Thymus (tissue), 11 donors: ENCODE measurements around the gene NLRP14. TPM values are rescaled to one million over a fixed set of nuclear protein-coding genes. Genes with fewer than 3 reads are reported as not detected.

ENCODE experiments used
- DNase-seq, 9 donors: peaks; one replicate each; pipeline ENCODE4 v3.0.0-alpha.2; 2013; ENCODE audit warnings: low spot score in 9 of 9, low read depth in 6 of 9, missing footprints in 1 of 9
- H3K27ac ChIP-seq, 2 donors: one replicate each; pipeline ENCODE4 v1.5.1; 2013; ENCODE audit warnings: control low read depth in 1 of 2, low read depth in 1 of 2, low read length in 1 of 2, mild to moderate bottlenecking in 1 of 2, moderate library complexity in 1 of 2
- H3K27me3 ChIP-seq, 2 donors: one replicate each; pipeline ENCODE4 v1.5.1; 2013; ENCODE audit warnings: low read length in 1 of 2; ENCODE audit not compliant: control insufficient read depth in 2 of 2, insufficient read depth in 1 of 2
- H3K36me3 ChIP-seq, 2 donors: one replicate each; pipeline ENCODE4 v1.5.1; 2013; ENCODE audit warnings: low read length in 1 of 2, mild to moderate bottlenecking in 1 of 2, moderate library complexity in 1 of 2; ENCODE audit not compliant: control insufficient read depth in 2 of 2, insufficient read depth in 2 of 2
- H3K4me1 ChIP-seq, 2 donors: one replicate each; pipeline ENCODE4 v1.5.1; 2013; ENCODE audit warnings: low read length in 2 of 2; ENCODE audit not compliant: control insufficient read depth in 2 of 2, insufficient read depth in 2 of 2
- H3K4me3 ChIP-seq, 2 donors: one replicate each; pipeline ENCODE4 v1.5.1; 2013; ENCODE audit warnings: low read length in 2 of 2, control low read depth in 1 of 2, mild to moderate bottlenecking in 1 of 2
- H3K9me3 ChIP-seq, 2 donors: one replicate each; pipeline ENCODE4 v1.5.1; 2013; ENCODE audit warnings: low read length in 1 of 2, mild to moderate bottlenecking in 1 of 2; ENCODE audit not compliant: control insufficient read depth in 2 of 2, insufficient read depth in 1 of 2
- WGBS: extraction: QIAGEN DNeasy Blood & Tissue Kit; methylation state at CpG from one replicate; pipeline ENCODE4 v1.1.7; 2013; 5-methylcytosine and 5-hydroxymethylcytosine counted together
- polyA plus RNA-seq: library from polyadenylated mRNA; stranded (reverse); fragments of 200-250 nt; gene quantifications from one replicate; pipeline ENCODE4 v1.2.3, GENCODE V29; 2013
- total RNA-seq: library from RNA; stranded (reverse); fragments of 120-200 nt; gene quantifications from one replicate; pipeline ENCODE4 v1.2.4, GENCODE V29; 2013
- donor health status: healthy.

Gene NLRP14
- total and polyA plus RNA-seq, 2 donors = 0.09 to 0.94 TPM

- H3K4me1 ChIP-seq = no peaks in the 10 kb centered on the region
- no peaks in the 10 kb centered on the region for H3K9me3 ChIP-seq
- DNase-seq = peak in 1 of 9 donors; percentile 4
- H3K27ac ChIP-seq = no peak overlapping the region
- WGBS = 61% methylated on average over 3 of the region's 3 CpGs
- H3K36me3 ChIP-seq = no peaks in the 10 kb centered on the region
- no peak overlapping the region for H3K4me3 ChIP-seq
- no peaks in the 10 kb centered on the region for H3K27me3 ChIP-seq
Observed at GRCh38 chr11:7004482-7004881, 15.8 kb upstream of the NLRP14 start.

- 97% methylated on average over 1 of the region's 1 CpG for WGBS
- H3K27me3 ChIP-seq = peaks cover 0 to 6% of the 10 kb centered on the region in 2 donors
- H3K27ac ChIP-seq = no peak overlapping the region
- H3K4me3 ChIP-seq = no peak overlapping the region
- H3K4me1 ChIP-seq = no peaks in the 10 kb centered on the region
- no peaks in the 10 kb centered on the region for H3K36me3 ChIP-seq
- DNase-seq = no peak
- no peaks in the 10 kb centered on the region for H3K9me3 ChIP-seq
Observed at GRCh38 chr11:7014118-7014517, 6.2 kb upstream of the NLRP14 start.

- WGBS = 93% methylated on average over 1 of the region's 1 CpG
- Histone ChIP-seq H3K4me1 (peaks cover 2 to 3% of the 10 kb centered on the region in 2 donors), H3K9me3 (no peaks in the 10 kb centered on the region), H3K27ac (no peak overlapping the region), H3K27me3 (peaks cover 11 to 25% of the 10 kb centered on the region in 2 donors), H3K4me3 (no peak overlapping the region), H3K36me3 (no peaks in the 10 kb centered on the region)
- no peak for DNase-seq
Observed at GRCh38 chr11:7016011-7016410, 4.3 kb upstream of the NLRP14 start.

GRCh38 chr11:7019500-7020182, 638 bp upstream of the NLRP14 start:
- Histone ChIP-seq H3K4me1 (peaks cover 2 to 3% of the 10 kb centered on the region in 2 donors), H3K9me3 (no peaks in the 10 kb centered on the region), H3K27me3 (peaks cover 14 to 31% of the 10 kb centered on the region in 2 donors), H3K4me3 (peak overlapping the region; percentile 21 to 22), H3K36me3 (no peaks in the 10 kb centered on the region), H3K27ac (no peak overlapping the region)
- DNase-seq = no peak
- 7% methylated on average over 26 of the region's 26 CpGs for WGBS

- 93% methylated on average over 5 of the region's 5 CpGs for WGBS
Observed at GRCh38 chr11:7021318-7021717, 1.0 kb downstream of the NLRP14 start.

GRCh38 chr11:7028141-7028540, 7.9 kb downstream of the NLRP14 start:
- Histone ChIP-seq H3K9me3 (no peaks in the 10 kb centered on the region), H3K27ac (no peak overlapping the region), H3K4me3 (no peak overlapping the region), H3K27me3 (no peaks in the 10 kb centered on the region), H3K4me1 (no peaks in the 10 kb centered on the region), H3K36me3 (no peaks in the 10 kb centered on the region)
- 95% methylated on average over 3 of the region's 3 CpGs for WGBS
- no peak for DNase-seq

More at GRCh38 chr11:7021318-7021717, 1.0 kb downstream of the NLRP14 start:
- Histone ChIP-seq H3K36me3 (no peaks in the 10 kb centered on the region), H3K4me1 (peaks cover 2 to 3% of the 10 kb centered on the region in 2 donors), H3K27me3 (peaks cover 14 to 31% of the 10 kb centered on the region in 2 donors), H3K9me3 (no peaks in the 10 kb centered on the region), H3K4me3 (no peak overlapping the region), H3K27ac (no peak overlapping the region)
- DNase-seq = no peak

- H3K27ac ChIP-seq = no peak overlapping the region
- no peaks in the 10 kb centered on the region for H3K4me1 ChIP-seq
- DNase-seq = no peak
- 92% methylated on average over 16 of the region's 16 CpGs for WGBS
- H3K27me3 ChIP-seq = no peaks in the 10 kb centered on the region
- H3K36me3 ChIP-seq = no peaks in the 10 kb centered on the region
- H3K4me3 ChIP-seq = no peak overlapping the region
- H3K9me3 ChIP-seq = no peaks in the 10 kb centered on the region
Observed at GRCh38 chr11:7030836-7031235, 10.6 kb downstream of the NLRP14 start.

GRCh38 chr11:7031471-7031871, 11.2 kb downstream of the NLRP14 start:
- no peaks in the 10 kb centered on the region for H3K27me3 ChIP-seq
- no peaks in the 10 kb centered on the region for H3K36me3 ChIP-seq
- no peaks in the 10 kb centered on the region for H3K4me1 ChIP-seq
- whole genome bisulfite sequencing = 76% methylated on average over 11 of the region's 11 CpGs
- no peak overlapping the region for H3K4me3 ChIP-seq
- DNase-seq = peak in 2 of 9 donors; percentile 6 to 25
- no peaks in the 10 kb centered on the region for H3K9me3 ChIP-seq
- no peak overlapping the region for H3K27ac ChIP-seq

GRCh38 chr11:7032692-7033091, 12.4 kb downstream of the NLRP14 start:
- no peak overlapping the region for H3K27ac ChIP-seq
- no peaks in the 10 kb centered on the region for H3K36me3 ChIP-seq
- 37% methylated on average over 1 of the region's 1 CpG for WGBS
- H3K4me1 ChIP-seq = no peaks in the 10 kb centered on the region
- DNase-seq = no peak
- no peak overlapping the region for H3K4me3 ChIP-seq
- H3K9me3 ChIP-seq = no peaks in the 10 kb centered on the region
- no peaks in the 10 kb centered on the region for H3K27me3 ChIP-seq
